GM13976 (cell line): Measurements from ENCODE around the gene ASTN2.

Experiments
- DNase-seq: peaks from one replicate; pipeline ENCODE4 v3.0.0; 2012; ENCODE audit warnings: low spot score
- CTCF ChIP-seq: IDR thresholded peaks from 2 replicates; pipeline ENCODE4 v1.5.1; 2012; ENCODE audit warnings: borderline replicate concordance, mild to moderate bottlenecking; ENCODE audit not compliant: insufficient read depth; ENCODE audit errors: extremely low read depth, missing control alignments, control extremely low read depth
- in situ Hi-C: fragments of 300-500 bp; cut with MboI; formaldehyde crosslinking; loops from one replicate; pipeline ENCODE4 v1.12.0; 2022; ENCODE audit warnings: low sequenced_read_pairs, mixed read lengths, inconsistent platforms; ENCODE audit not compliant: unreplicated experiment

ASTN2 gene

GRCh38 chr9:116662646-116663310 lies 752.1 kb downstream of the ASTN2 start:
- DNase-seq = no peak
- in situ Hi-C loops = loop anchor here (25.0 kb wide), 2 partner anchors 500 to 1050 kb away; partner anchors contain the start of gene PAPPA
- no peak for TF ChIP-seq CTCF

- peak; percentile 39 for DNase-seq
- TF ChIP-seq CTCF = peak; percentile 41
- in situ Hi-C loops = loop anchor here (25.0 kb wide), 2 partner anchors 499 to 1049 kb away; partner anchors contain the start of gene PAPPA
Measured at GRCh38 chr9:116661037-116661954, 753.6 kb downstream of the ASTN2 start.

- DNase-seq = no peak
- no peak for TF ChIP-seq CTCF
- in situ Hi-C loops = loop anchor here (25.0 kb wide), 2 partner anchors 496 to 1046 kb away; partner anchors contain the start of gene PAPPA
Measured at GRCh38 chr9:116658265-116658664, 756.6 kb downstream of the ASTN2 start.

GRCh38 chr9:116656977-116657376 lies 757.9 kb downstream of the ASTN2 start:
- in situ Hi-C loops = loop anchor here (25.0 kb wide), 2 partner anchors 495 to 1045 kb away; partner anchors contain the start of gene PAPPA
- TF ChIP-seq CTCF = no peak

GRCh38 chr9:116656501-116656971 lies 758.3 kb downstream of the ASTN2 start:
- TF ChIP-seq CTCF = no peak
- DNase-seq = no peak
- in situ Hi-C loops = loop anchor here (25.0 kb wide), 2 partner anchors 494 to 1044 kb away; partner anchors contain the start of gene PAPPA

More at GRCh38 chr9:116656977-116657376, 757.9 kb downstream of the ASTN2 start:
- DNase-seq = no peak

- no peak for TF ChIP-seq CTCF
- DNase-seq = no peak
- in situ Hi-C loops = loop anchor here (25.0 kb wide), 2 partner anchors 492 to 1042 kb away; partner anchors contain the start of gene PAPPA
Measured at GRCh38 chr9:116654059-116654355, 760.9 kb downstream of the ASTN2 start.
